ENCODE data around the gene B4GALT4. TPM values are rescaled to one million over a fixed set of nuclear protein-coding genes. Genes with fewer than 3 reads are reported as not detected.
A peak's percentile ranks its signal among the peaks of the same experiment; 100 is the strongest.

B4GALT4 gene
- total RNA-seq, 1 experiment from 2014 or later = 37.6 TPM

DNA sequence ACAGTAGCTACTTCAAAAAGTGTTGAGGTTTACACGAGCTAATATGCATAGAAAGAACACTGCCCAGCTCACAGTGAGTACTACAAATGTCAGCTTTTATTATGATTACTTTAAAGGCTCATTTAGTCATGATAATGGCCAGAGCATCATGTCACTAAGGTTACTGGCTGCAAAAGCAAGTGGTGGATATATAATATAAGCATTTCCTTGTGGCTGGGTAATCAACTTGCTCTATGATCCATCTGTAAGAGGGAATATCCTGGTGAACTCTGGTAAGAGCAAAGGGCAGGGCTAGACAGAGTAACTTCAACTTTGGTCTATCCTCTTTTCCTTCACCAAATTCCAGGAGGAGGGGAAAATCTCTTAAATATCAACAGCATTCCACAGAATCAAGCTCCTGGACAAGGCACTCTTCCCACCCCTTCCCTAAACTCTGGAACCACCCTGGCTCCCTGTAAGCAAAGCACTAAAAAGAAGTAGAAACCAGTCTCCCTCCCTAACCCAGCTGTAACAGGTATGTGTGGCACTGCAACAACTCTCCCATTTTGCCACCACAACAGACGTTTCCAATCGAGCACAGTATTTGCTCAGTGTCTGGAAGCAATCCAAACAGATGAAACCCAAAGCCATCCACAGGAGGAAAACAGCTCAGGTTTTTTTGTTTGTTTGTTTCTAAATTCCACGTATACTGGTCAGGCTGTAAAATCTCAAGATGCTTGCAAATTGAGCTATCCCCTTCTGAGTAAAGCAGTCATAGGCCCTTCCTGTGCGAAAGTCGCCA, 13.4 kb downstream of the B4GALT4 start:
- ATAC-seq = peak; percentile 44
- peaks cover 7% of the 10 kb centered on the region; the same call in 1 of the 2 replicates for H3K79me2 ChIP-seq (ENCODE audit: low read length)
- H3K27ac ChIP-seq (ENCODE audit: low read length) = peak overlapping the region; percentile 67
- no TSS peak for BruUV-seq (replicated peaks)
- intact Hi-C loops (cut with micrococcal nuclease) = no loop called here
- no peaks in the 10 kb centered on the region for H3K27me3 ChIP-seq (ENCODE audit: low read length)
- ChIA-PET POLR2A (ENCODE audit: unreplicated experiment) (interaction anchor here (0.8 kb wide), 1 partner anchor 14 kb away, joined by 4 read pairs; the partner anchor contains the start of gene B4GALT4), CTCF (interaction anchor here (1.7 kb wide), 1 partner anchor 14 kb away, joined by 8 read pairs; no protein-coding TSS in a partner anchor)
- H3K4me2 ChIP-seq (ENCODE audit: low read length) = no peak overlapping the region
- no peaks in the 10 kb centered on the region for H3F3A ChIP-seq (ENCODE audit: low read length, unreplicated experiment)
- no peaks in the 10 kb centered on the region for H3K9me2 ChIP-seq (replicated peaks; ENCODE audit: low read length)
- no peaks in the 10 kb centered on the region for H3K9me3 ChIP-seq (ENCODE audit: low read length)
- no peak overlapping the region for H2AFZ ChIP-seq (ENCODE audit: low read length)
- peak; percentile 59 for DNase-seq
- H3K9ac ChIP-seq (ENCODE audit: low read length) = no peak overlapping the region
- TF ChIP-seq CTCF (conservative IDR thresholded peaks at IDR 0.05; ENCODE audit: low read depth, low read length) (no peak), EZH2phosphoT487 (IDR thresholded peaks at IDR 0.05; ENCODE audit: borderline replicate concordance, low read length) (no peak), EZH2 (IDR thresholded peaks at IDR 0.05; ENCODE audit: low read length, unreplicated experiment) (no peak)
- no peaks in the 10 kb centered on the region for H4K20me1 ChIP-seq (ENCODE audit: low read length)
- peaks cover 70% of the 10 kb centered on the region for H3K36me3 ChIP-seq (ENCODE audit: low read depth, low read length)
- H3K4me3 ChIP-seq (ENCODE audit: low read length) = no peak overlapping the region
- peaks cover 20% of the 10 kb centered on the region for H3K4me1 ChIP-seq (ENCODE audit: insufficient read depth, low read length)

GRCh38 chr3:119225121-119225520, 15.6 kb downstream of the B4GALT4 start:
- ATAC-seq (no peak), DNase-seq (no peak)
- H3K27me3 ChIP-seq (ENCODE audit: low read length) = no peaks in the 10 kb centered on the region
- peaks cover 65% of the 10 kb centered on the region for H3K36me3 ChIP-seq (ENCODE audit: low read depth, low read length)
- intact Hi-C loops (cut with micrococcal nuclease) = no loop called here
- no peaks in the 10 kb centered on the region for H3K9me3 ChIP-seq (ENCODE audit: low read length)
- no peak overlapping the region for H3K9ac ChIP-seq (ENCODE audit: low read length)
- BruUV-seq (replicated peaks) = no TSS peak
- ChIA-PET CTCF (no interaction called here), POLR2A (ENCODE audit: unreplicated experiment) (no interaction called here)
- peaks cover 20% of the 10 kb centered on the region for H3K4me1 ChIP-seq (ENCODE audit: insufficient read depth, low read length)
- H3K9me2 ChIP-seq (replicated peaks; ENCODE audit: low read length) = no peaks in the 10 kb centered on the region
- H3K4me2 ChIP-seq (ENCODE audit: low read length) = no peak overlapping the region
- H3K27ac ChIP-seq (ENCODE audit: low read length) = no peak overlapping the region
- TF ChIP-seq CTCF (conservative IDR thresholded peaks at IDR 0.05; ENCODE audit: low read depth, low read length) = no peak
- no peaks in the 10 kb centered on the region for H3F3A ChIP-seq (ENCODE audit: low read length, unreplicated experiment)
- H3K79me2 ChIP-seq (ENCODE audit: low read length) = no peaks in the 10 kb centered on the region
- no peaks in the 10 kb centered on the region for H4K20me1 ChIP-seq (ENCODE audit: low read length)
- no peak overlapping the region for H3K4me3 ChIP-seq (ENCODE audit: low read length)
- H2AFZ ChIP-seq (ENCODE audit: low read length) = no peak overlapping the region

DNA sequence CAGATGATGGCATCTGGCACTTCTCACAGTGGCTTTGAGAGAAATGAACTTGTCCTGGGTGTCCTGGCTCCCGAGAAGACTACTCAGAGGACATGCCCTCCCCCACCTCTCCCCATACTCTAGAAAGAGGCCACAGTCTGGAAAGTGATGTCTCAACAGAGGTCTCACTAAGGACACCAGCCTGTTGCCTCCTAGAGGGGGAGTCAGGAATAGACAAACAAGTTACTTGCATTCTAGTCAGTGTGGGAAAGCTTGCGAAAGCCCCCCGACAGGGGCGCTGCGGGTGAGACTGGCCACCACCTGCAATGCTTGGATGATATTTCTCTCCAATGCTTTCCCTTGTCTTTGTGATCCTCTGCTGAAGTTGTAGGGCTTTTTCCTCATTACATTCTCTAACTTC, 17.2 kb downstream of the B4GALT4 start:
- Histone ChIP-seq H3K4me1 (ENCODE audit: insufficient read depth, low read length) (peaks cover 14% of the 10 kb centered on the region), H3F3A (ENCODE audit: low read length, unreplicated experiment) (no peaks in the 10 kb centered on the region), H3K4me2 (ENCODE audit: low read length) (no peak overlapping the region), H3K9me2 (replicated peaks; ENCODE audit: low read length) (no peaks in the 10 kb centered on the region), H3K27ac (ENCODE audit: low read length) (no peak overlapping the region), H4K20me1 (ENCODE audit: low read length) (no peaks in the 10 kb centered on the region), H3K9me3 (ENCODE audit: low read length) (no peaks in the 10 kb centered on the region), H3K27me3 (ENCODE audit: low read length) (no peaks in the 10 kb centered on the region), H3K79me2 (ENCODE audit: low read length) (no peaks in the 10 kb centered on the region), H2AFZ (ENCODE audit: low read length) (no peak overlapping the region), H3K36me3 (ENCODE audit: low read depth, low read length) (peaks cover 64% of the 10 kb centered on the region), H3K4me3 (ENCODE audit: low read length) (no peak overlapping the region), H3K9ac (ENCODE audit: low read length) (no peak overlapping the region)
- CTCF ChIA-PET = no interaction called here
- no peak for ATAC-seq
- DNase-seq = no peak
- TF ChIP-seq EZH2 (IDR thresholded peaks at IDR 0.05; ENCODE audit: low read length, unreplicated experiment) (no peak), CTCF (conservative IDR thresholded peaks at IDR 0.05; ENCODE audit: low read depth, low read length) (0 out of 2 replicates have a peak, but pooled peaks have one; percentile 28), EZH2phosphoT487 (IDR thresholded peaks at IDR 0.05; ENCODE audit: borderline replicate concordance, low read length) (no peak)
- intact Hi-C loops (cut with micrococcal nuclease) = no loop called here
- POLR2A ChIA-PET (ENCODE audit: unreplicated experiment) = no interaction called here
- BruUV-seq (replicated peaks) = no TSS peak
